ENCODE measurements around the gene ST7.
"Not testable (repeated sequence)": the region's sequence is repeated elsewhere in the genome, so short reads cannot be mapped to it uniquely, and the experiment has no call there.

The ST7 gene

GRCh38 chr7:117009705-117010361, 56.5 kb downstream of the ST7 start:
- DNase-seq (ENCODE audit: low read depth): no peak

- no peak for DNase-seq (ENCODE audit: low read depth)
Observed at GRCh38 chr7:117010375-117011133, 57.3 kb downstream of the ST7 start.

DNA sequence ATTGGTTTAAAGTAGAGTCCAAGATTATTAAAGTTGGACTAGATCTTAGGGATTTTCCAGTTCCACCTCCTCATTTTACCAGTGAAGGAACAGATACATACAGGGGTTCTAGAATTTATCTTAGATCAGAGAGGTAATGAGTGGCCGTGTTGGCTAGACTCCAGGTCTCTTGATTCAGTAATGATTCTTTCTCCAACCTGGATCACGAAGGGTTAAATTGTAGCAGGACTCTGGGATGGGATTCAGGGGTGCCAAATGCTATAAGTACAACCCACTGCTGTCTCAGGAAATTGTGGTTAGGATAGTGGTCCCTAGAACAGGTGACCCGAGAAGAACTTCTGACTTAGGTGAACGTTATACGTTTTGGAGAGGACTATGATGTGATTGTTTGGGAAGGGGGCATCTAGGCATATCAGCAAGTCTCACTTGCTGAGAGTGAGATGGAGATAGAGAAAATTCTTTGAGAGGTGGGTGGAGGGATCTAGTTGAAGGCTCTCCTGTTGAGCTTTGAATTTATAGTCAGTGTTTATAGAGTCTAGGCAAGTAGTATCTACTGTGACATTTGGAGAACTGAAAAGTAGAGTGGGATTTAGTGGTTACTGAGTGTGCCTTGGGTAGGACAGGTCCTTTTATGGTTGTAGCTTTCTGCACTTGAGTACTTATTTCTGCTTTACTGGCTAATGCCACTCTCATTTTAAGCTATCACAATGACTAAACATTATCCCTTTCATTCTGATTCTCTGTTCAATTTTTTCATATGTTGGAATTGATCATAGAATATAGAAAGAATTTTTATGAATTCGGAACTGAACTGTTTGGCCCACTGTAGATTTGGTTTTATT, 58.3 kb downstream of the ST7 start:
- no peak for DNase-seq (ENCODE audit: low read depth)

- no peak for DNase-seq (ENCODE audit: low read depth)
Observed at GRCh38 chr7:117012284-117012683, 59.0 kb downstream of the ST7 start.

GRCh38 chr7:117012696-117013095, 59.4 kb downstream of the ST7 start:
- no peak for DNase-seq (ENCODE audit: low read depth)

GRCh38 chr7:117014099-117014656, 60.9 kb downstream of the ST7 start:
- no peak for DNase-seq (ENCODE audit: low read depth)

- DNase-seq (ENCODE audit: low read depth): no peak
Observed at GRCh38 chr7:117014673-117015133, 61.4 kb downstream of the ST7 start.

GRCh38 chr7:117015258-117016184, 62.2 kb downstream of the ST7 start:
- DNase-seq (ENCODE audit: low read depth): no peak

- DNase-seq (ENCODE audit: low read depth): no peak
Observed at GRCh38 chr7:117017017-117017451, 63.7 kb downstream of the ST7 start.

DNA sequence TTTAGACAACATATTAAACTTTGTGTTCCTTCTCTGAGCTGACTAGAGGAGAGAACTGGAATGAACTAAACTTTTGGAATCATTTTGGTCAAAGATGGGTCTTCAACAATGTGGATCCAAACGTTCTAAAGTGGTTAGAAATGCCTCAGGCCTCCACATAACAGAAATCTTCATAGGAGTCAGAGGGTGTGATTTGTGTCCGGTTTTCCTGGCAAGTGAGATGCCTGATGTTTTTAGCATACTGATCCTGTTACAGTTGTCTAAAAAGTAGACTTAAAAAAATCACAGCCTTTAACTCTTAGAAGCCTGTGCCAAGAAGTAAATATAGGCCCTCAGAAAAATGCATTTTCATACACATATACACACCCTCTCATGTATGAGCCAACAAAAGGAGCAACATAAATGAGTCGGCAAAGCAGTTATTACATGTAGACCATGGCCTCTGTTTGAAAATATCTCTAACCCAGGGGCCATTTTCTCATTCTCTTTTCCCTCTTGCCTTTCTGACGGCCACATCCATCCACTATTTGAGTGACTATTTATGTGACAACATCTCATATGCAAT, 64.5 kb downstream of the ST7 start:
- no peak for DNase-seq (ENCODE audit: low read depth)

GRCh38 chr7:117018713-117019112, 65.4 kb downstream of the ST7 start:
- DNase-seq (ENCODE audit: low read depth): no peak

GRCh38 chr7:117019287-117019686, 66.0 kb downstream of the ST7 start:
- DNase-seq (ENCODE audit: low read depth): no peak

GRCh38 chr7:117019786-117020590, 66.7 kb downstream of the ST7 start:
- no peak for DNase-seq (ENCODE audit: low read depth)

GRCh38 chr7:117020591-117020973, 67.3 kb downstream of the ST7 start:
- DNase-seq (ENCODE audit: low read depth): no peak

GRCh38 chr7:117021366-117021765, 68.1 kb downstream of the ST7 start:
- DNase-seq (ENCODE audit: low read depth): no peak

DNA sequence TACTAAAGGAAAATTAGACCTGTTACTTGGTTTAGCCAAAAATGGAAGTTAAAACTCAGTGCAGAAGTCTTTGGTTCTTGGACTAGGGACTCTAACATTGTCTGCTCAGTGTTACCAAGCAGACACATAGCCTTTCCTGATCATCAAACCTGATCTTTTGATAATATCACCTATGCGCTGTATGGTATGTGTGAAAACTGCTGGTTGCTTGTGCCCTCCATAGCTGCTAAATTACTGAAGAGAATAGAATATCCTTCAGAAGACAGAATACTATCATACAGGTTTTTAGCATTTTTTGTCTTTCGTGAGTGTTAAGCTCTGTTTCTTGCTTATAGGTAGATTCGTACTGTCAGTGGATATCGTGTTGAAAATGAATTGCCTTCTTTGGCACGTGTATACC, 68.7 kb downstream of the ST7 start:
- DNase-seq (ENCODE audit: low read depth): no peak

DNA sequence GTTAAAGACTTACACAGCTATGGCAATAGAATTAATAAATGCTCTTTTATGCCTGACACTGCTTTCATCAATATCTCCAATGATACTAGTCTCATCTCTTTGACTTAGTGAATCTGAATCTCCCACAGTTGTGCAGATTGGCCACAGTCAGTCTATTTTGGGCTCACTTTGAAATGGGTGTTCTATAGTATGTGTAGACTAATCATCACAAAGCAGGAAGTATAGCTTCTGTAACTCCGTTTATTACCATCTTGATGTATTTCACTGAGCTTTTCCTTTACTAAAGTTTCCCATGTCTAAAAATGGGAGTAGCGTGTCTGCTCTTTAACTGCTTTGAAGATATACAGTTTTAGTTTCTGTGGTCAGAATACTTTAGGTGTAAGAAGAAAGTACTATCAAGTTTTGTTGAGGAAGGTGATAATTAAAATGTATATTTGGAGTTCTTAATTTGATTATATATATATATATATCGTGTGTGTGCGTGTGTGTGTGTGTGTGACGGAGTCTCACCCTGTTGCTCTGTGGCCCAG, 70.1 kb downstream of the ST7 start:
- no peak for DNase-seq (ENCODE audit: low read depth)

GRCh38 chr7:117024811-117025210, 71.5 kb downstream of the ST7 start:
- DNase-seq (ENCODE audit: low read depth): no peak

DNA sequence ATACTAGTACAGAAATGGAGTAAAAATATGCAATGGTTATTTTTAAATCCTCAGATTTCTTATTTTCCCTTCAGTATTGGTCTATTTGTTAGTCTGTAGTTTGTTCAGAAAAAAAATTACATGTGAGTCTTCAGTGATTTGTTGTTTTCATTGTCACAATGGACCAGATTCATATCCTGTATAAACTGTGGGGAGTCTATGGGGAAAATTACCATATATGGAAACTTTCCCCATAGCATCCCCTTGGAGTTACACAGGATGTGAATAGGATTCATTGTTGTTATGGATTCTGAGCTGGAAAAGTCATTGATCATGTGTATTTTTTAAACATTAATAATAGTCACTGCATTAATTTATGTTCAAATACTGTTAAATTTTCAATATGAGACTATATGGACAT, 72.6 kb downstream of the ST7 start:
- no peak for DNase-seq (ENCODE audit: low read depth)

DNA sequence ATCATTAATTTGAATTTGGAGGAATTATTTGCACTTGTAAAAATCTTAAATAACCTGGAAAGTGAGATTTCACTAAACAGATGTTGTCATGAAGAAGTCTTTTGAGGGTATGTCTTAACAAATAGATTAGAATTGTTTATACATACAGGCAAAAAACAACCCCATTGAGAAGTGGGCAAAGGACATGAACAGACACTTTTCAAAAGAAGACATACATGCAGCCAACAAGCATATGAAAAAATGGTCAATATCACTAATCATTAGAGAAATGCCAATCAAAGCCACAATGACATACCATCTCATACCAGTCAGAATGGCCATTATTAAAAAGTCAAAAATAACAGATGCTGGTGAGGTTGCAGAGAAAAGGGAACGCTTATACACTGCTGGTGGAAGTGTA, 77.0 kb downstream of the ST7 start:
- not testable (repeated sequence) for DNase-seq (ENCODE audit: low read depth)
